ENCODE data around the gene MRAS.
A peak's percentile ranks its signal among the peaks of the same experiment; 100 is the strongest.
"Not testable (repeated sequence)": the region's sequence is repeated elsewhere in the genome, so short reads cannot be mapped to it uniquely, and the experiment has no call there.

Gene MRAS

GRCh38 chr3:138424323-138424722 is 75.9 kb downstream of the MRAS start:
- Histone ChIP-seq H3K36me3 (ENCODE audit: low read depth) (no peaks in the 10 kb centered on the region), H3K27ac (ENCODE audit: poor library complexity, severe bottlenecking) (no peak overlapping the region), H3K4me3 (ENCODE audit: severe bottlenecking) (no peak overlapping the region), H3K27me3 (ENCODE audit: insufficient read depth, poor library complexity, severe bottlenecking) (no peaks in the 10 kb centered on the region), H3K9me3 (ENCODE audit: severe bottlenecking) (no peaks in the 10 kb centered on the region), H3K4me1 (ENCODE audit: insufficient read depth, poor library complexity, severe bottlenecking) (no peaks in the 10 kb centered on the region)
- no peak for TF ChIP-seq CTCF (IDR thresholded peaks at IDR 0.05; ENCODE audit: poor library complexity, severe bottlenecking)
- no peak for DNase-seq (ENCODE audit: low spot score)
- ATAC-seq (ENCODE audit: low read depth): no peak

- H3K27me3 ChIP-seq (ENCODE audit: insufficient read depth, poor library complexity, severe bottlenecking): no peaks in the 10 kb centered on the region
- peak; percentile 25 for TF ChIP-seq CTCF (IDR thresholded peaks at IDR 0.05; ENCODE audit: poor library complexity, severe bottlenecking)
- no peak overlapping the region for H3K27ac ChIP-seq (ENCODE audit: poor library complexity, severe bottlenecking)
- no peaks in the 10 kb centered on the region for H3K9me3 ChIP-seq (ENCODE audit: severe bottlenecking)
- DNase-seq (ENCODE audit: low spot score): no peak
- no peak overlapping the region for H3K4me3 ChIP-seq (ENCODE audit: severe bottlenecking)
- no peaks in the 10 kb centered on the region for H3K4me1 ChIP-seq (ENCODE audit: insufficient read depth, poor library complexity, severe bottlenecking)
- no peak for ATAC-seq (ENCODE audit: low read depth)
- H3K36me3 ChIP-seq (ENCODE audit: low read depth): no peaks in the 10 kb centered on the region
These were observed 77.8 kb downstream of the MRAS start for GRCh38 chr3:138426211-138426610.

- not testable (repeated sequence) for H3K27me3 ChIP-seq (ENCODE audit: insufficient read depth, poor library complexity, severe bottlenecking); H3K4me3 ChIP-seq (ENCODE audit: severe bottlenecking); H3K36me3 ChIP-seq (ENCODE audit: low read depth); H3K27ac ChIP-seq (ENCODE audit: poor library complexity, severe bottlenecking); H3K9me3 ChIP-seq (ENCODE audit: severe bottlenecking); H3K4me1 ChIP-seq (ENCODE audit: insufficient read depth, poor library complexity, severe bottlenecking); DNase-seq (ENCODE audit: low spot score); ATAC-seq (ENCODE audit: low read depth)
These were observed 78.4 kb downstream of the MRAS start for GRCh38 chr3:138426754-138427153.

GRCh38 chr3:138429665-138430064 is 81.3 kb downstream of the MRAS start:
- H3K4me3 ChIP-seq (ENCODE audit: severe bottlenecking): no peak overlapping the region
- DNase-seq (ENCODE audit: low spot score) (no peak), ATAC-seq (ENCODE audit: low read depth) (no peak)
- peaks cover 5% of the 10 kb centered on the region for H3K27me3 ChIP-seq (ENCODE audit: insufficient read depth, poor library complexity, severe bottlenecking)
- no peaks in the 10 kb centered on the region for H3K4me1 ChIP-seq (ENCODE audit: insufficient read depth, poor library complexity, severe bottlenecking)
- no peaks in the 10 kb centered on the region for H3K36me3 ChIP-seq (ENCODE audit: low read depth)
- H3K9me3 ChIP-seq (ENCODE audit: severe bottlenecking): no peaks in the 10 kb centered on the region
- no peak overlapping the region for H3K27ac ChIP-seq (ENCODE audit: poor library complexity, severe bottlenecking)
- TF ChIP-seq CTCF (IDR thresholded peaks at IDR 0.05; ENCODE audit: poor library complexity, severe bottlenecking): no peak

- DNase-seq (ENCODE audit: low spot score) (no peak), ATAC-seq (ENCODE audit: low read depth) (no peak)
- no peaks in the 10 kb centered on the region for H3K9me3 ChIP-seq (ENCODE audit: severe bottlenecking)
- no peaks in the 10 kb centered on the region for H3K36me3 ChIP-seq (ENCODE audit: low read depth)
- peaks cover 18% of the 10 kb centered on the region for H3K27me3 ChIP-seq (ENCODE audit: insufficient read depth, poor library complexity, severe bottlenecking)
- TF ChIP-seq CTCF (IDR thresholded peaks at IDR 0.05; ENCODE audit: poor library complexity, severe bottlenecking): no peak
- no peak overlapping the region for H3K4me3 ChIP-seq (ENCODE audit: severe bottlenecking)
- H3K27ac ChIP-seq (ENCODE audit: poor library complexity, severe bottlenecking): no peak overlapping the region
- no peaks in the 10 kb centered on the region for H3K4me1 ChIP-seq (ENCODE audit: insufficient read depth, poor library complexity, severe bottlenecking)
These were observed 84.3 kb downstream of the MRAS start for GRCh38 chr3:138432576-138433240.
